ENCODE data around the gene SMARCA1. TPM values are rescaled to one million over a fixed set of nuclear protein-coding genes. Genes with fewer than 3 reads are reported as not detected.
"Not testable (repeated sequence)": the region's sequence is repeated elsewhere in the genome, so short reads cannot be mapped to it uniquely, and the experiment has no call there.

Gene SMARCA1
- total RNA-seq = 100 to 1,000 TPM in 1 of 2 donors, 10 to 100 TPM in 1; 77.5 to 115 TPM
- polyA plus RNA-seq (ENCODE audit: insufficient read length in 2 of 2) = 10 to 100 TPM; 50.0 to 62.4 TPM
- long read RNA-seq, donor 1, partial matches to known transcripts = 11 of 15 reads
- long read RNA-seq, donor 1, other reads (novel, unspliced or antisense) = 0 of 15 reads
- long read RNA-seq, donor 2, partial matches to known transcripts = 0 of 1 reads
- long read RNA-seq, donor 2, other reads (novel, unspliced or antisense) = 0 of 1 reads
- long read RNA-seq, donor 3, partial matches to known transcripts = 0 of 2 reads
- long read RNA-seq, donor 3, other reads (novel, unspliced or antisense) = 0 of 2 reads
- long read RNA-seq, donor 4, partial matches to known transcripts = 43 of 45 reads
- long read RNA-seq, donor 4, other reads (novel, unspliced or antisense) = 0 of 45 reads

GRCh38 chrX:129523079-129523911, at the start of gene SMARCA1:
Gene SMARCA1 (minus strand): TSS chrX:129523490. CDS start chrX:129523370, 120 bp downstream.
- 31% methylated on average over 34 of the region's 54 CpGs for WGBS (ENCODE audit: insufficient coverage)

DNA sequence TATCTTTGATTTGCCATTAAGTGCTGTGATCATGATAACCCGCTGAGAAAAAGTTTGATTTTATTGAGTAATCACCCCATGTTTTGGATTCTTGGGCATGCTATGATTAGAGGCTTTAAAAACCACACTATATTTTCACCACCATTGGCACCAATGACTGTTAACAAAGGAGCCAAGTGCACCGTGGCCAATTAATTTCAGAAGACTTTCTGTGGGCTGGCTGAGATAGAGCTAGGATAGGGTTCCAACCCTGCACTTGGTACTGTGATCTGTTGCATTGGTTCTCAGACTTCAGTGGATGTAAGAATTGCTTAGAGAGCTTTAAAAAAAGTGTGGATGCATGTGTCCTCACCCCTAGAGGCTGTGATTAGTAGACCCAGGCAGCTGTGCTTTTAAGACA, 49.1 kb upstream of the SMARCA1 start:
- Histone ChIP-seq H3K4me3 (ENCODE audit: low read depth, low read length) (no peak overlapping the region), H3K9me3 (ENCODE audit: control insufficient read depth, insufficient read depth, low read length) (no peaks in the 10 kb centered on the region), H3K36me3 (ENCODE audit: control insufficient read depth, insufficient read depth, low read length) (no peaks in the 10 kb centered on the region), H3K27ac (ENCODE audit: low read depth, low read length) (no peak overlapping the region), H3K27me3 (ENCODE audit: control insufficient read depth, insufficient read depth, low read length) (no peaks in the 10 kb centered on the region), H3K4me1 (ENCODE audit: control insufficient read depth, insufficient read depth, low read length) (no peaks in the 10 kb centered on the region)
- no CpG with 5 or more reads among the region's 2 CpGs for WGBS (ENCODE audit: insufficient coverage)
- DNase-seq (ENCODE audit: low read depth in 4 of 6, low spot score in 6 of 6) = no peak

More at GRCh38 chrX:129523079-129523911, at the start of gene SMARCA1:
- Histone ChIP-seq H3K36me3 (ENCODE audit: control insufficient read depth, insufficient read depth, low read length) (no peaks in the 10 kb centered on the region), H3K9me3 (ENCODE audit: control insufficient read depth, insufficient read depth, low read length) (no peaks in the 10 kb centered on the region), H3K4me1 (ENCODE audit: control insufficient read depth, insufficient read depth, low read length) (no peaks in the 10 kb centered on the region), H3K27ac (ENCODE audit: low read depth, low read length) (peak within 1 kb of the TSS; percentile 96), H3K27me3 (ENCODE audit: control insufficient read depth, insufficient read depth, low read length) (no peaks in the 10 kb centered on the region), H3K4me3 (ENCODE audit: low read depth, low read length) (peak within 1 kb of the TSS; percentile 88)
- peak in 4 of 6 donors; percentile 24 to 86 (median 64) for DNase-seq (ENCODE audit: low read depth in 4 of 6, low spot score in 6 of 6)

DNA sequence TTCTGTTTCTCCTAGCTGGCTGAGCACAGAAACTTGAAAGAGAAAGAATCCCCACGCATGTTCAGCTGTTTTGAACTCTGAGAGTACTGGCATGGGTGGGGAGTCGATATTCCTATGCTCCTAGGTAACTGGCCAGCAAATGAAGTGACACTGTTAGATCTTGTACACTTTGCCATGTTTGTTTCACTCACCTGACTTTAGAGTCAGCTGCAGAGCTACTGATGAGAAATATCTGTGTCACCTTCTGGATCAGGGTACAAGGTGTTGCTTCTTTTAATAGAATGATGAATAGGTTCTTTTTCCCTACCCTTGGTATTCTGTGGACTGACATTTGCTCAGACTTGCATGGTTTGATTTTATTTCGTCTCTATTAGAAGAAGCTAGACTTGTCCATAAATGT, 45.1 kb upstream of the SMARCA1 start:
- no peak overlapping the region for H3K27ac ChIP-seq (ENCODE audit: low read depth, low read length)
- no peak overlapping the region for H3K4me3 ChIP-seq (ENCODE audit: low read depth, low read length)
- no peaks in the 10 kb centered on the region for H3K27me3 ChIP-seq (ENCODE audit: control insufficient read depth, insufficient read depth, low read length)
- no CpG with 5 or more reads among the region's 3 CpGs for WGBS (ENCODE audit: insufficient coverage)
- no peaks in the 10 kb centered on the region for H3K9me3 ChIP-seq (ENCODE audit: control insufficient read depth, insufficient read depth, low read length)
- no peaks in the 10 kb centered on the region for H3K36me3 ChIP-seq (ENCODE audit: control insufficient read depth, insufficient read depth, low read length)
- H3K4me1 ChIP-seq (ENCODE audit: control insufficient read depth, insufficient read depth, low read length) = no peaks in the 10 kb centered on the region
- DNase-seq (ENCODE audit: low read depth in 4 of 6, low spot score in 6 of 6) = no peak

DNA sequence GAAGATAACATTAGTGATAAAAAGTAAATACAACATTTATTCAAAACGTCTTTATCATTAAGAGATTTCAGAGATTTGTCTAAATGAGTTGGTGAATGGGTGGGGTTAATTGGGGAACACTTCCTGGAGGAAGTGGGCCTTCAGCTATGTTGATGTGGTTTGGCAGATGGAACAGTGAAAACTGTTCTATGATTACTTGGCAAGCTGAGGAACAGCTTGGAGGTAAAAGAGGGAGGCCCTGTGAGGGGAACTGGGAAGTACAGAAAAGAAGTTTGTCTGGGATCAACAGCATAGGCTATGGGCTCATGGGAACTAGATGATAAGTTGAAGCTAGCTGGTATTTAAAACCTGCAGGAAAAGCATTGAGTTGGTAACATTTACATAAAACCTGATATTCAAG, 42.8 kb upstream of the SMARCA1 start:
- no peaks in the 10 kb centered on the region for H3K27me3 ChIP-seq (ENCODE audit: control insufficient read depth, insufficient read depth, low read length)
- no peak overlapping the region for H3K4me3 ChIP-seq (ENCODE audit: low read depth, low read length)
- peak in 1 of 6 donors; percentile 25 for DNase-seq (ENCODE audit: low read depth in 4 of 6, low spot score in 6 of 6)
- no peaks in the 10 kb centered on the region for H3K9me3 ChIP-seq (ENCODE audit: control insufficient read depth, insufficient read depth, low read length)
- H3K27ac ChIP-seq (ENCODE audit: low read depth, low read length) = no peak overlapping the region
- no peaks in the 10 kb centered on the region for H3K4me1 ChIP-seq (ENCODE audit: control insufficient read depth, insufficient read depth, low read length)
- H3K36me3 ChIP-seq (ENCODE audit: control insufficient read depth, insufficient read depth, low read length) = no peaks in the 10 kb centered on the region
- WGBS (ENCODE audit: insufficient coverage) = no CpG with 5 or more reads among the region's 1 CpG

- Histone ChIP-seq H3K4me1 (ENCODE audit: control insufficient read depth, insufficient read depth, low read length) (no peaks in the 10 kb centered on the region), H3K4me3 (ENCODE audit: low read depth, low read length) (no peak overlapping the region), H3K27ac (ENCODE audit: low read depth, low read length) (no peak overlapping the region), H3K27me3 (ENCODE audit: control insufficient read depth, insufficient read depth, low read length) (no peaks in the 10 kb centered on the region), H3K9me3 (ENCODE audit: control insufficient read depth, insufficient read depth, low read length) (no peaks in the 10 kb centered on the region), H3K36me3 (ENCODE audit: control insufficient read depth, insufficient read depth, low read length) (no peaks in the 10 kb centered on the region)
- DNase-seq (ENCODE audit: low read depth in 4 of 6, low spot score in 6 of 6) = peak in 2 of 6 donors; percentile 3 to 24
- 49% methylated on average over 3 of the region's 3 CpGs for WGBS (ENCODE audit: insufficient coverage)
These were observed 41.9 kb upstream of the SMARCA1 start for GRCh38 chrX:129565046-129565650.

- WGBS (ENCODE audit: insufficient coverage) = no CpG with 5 or more reads among the region's 5 CpGs
- DNase-seq (ENCODE audit: low read depth in 4 of 6, low spot score in 6 of 6); H3K4me1 ChIP-seq (ENCODE audit: control insufficient read depth, insufficient read depth, low read length); H3K4me3 ChIP-seq (ENCODE audit: low read depth, low read length); H3K27me3 ChIP-seq (ENCODE audit: control insufficient read depth, insufficient read depth, low read length); H3K27ac ChIP-seq (ENCODE audit: low read depth, low read length); H3K36me3 ChIP-seq (ENCODE audit: control insufficient read depth, insufficient read depth, low read length); H3K9me3 ChIP-seq (ENCODE audit: control insufficient read depth, insufficient read depth, low read length): not testable (repeated sequence)
These were observed 41.1 kb upstream of the SMARCA1 start for GRCh38 chrX:129564345-129564744.

- no peaks in the 10 kb centered on the region for H3K9me3 ChIP-seq (ENCODE audit: control insufficient read depth, insufficient read depth, low read length)
- no peak for DNase-seq (ENCODE audit: low read depth in 4 of 6, low spot score in 6 of 6)
- H3K36me3 ChIP-seq (ENCODE audit: control insufficient read depth, insufficient read depth, low read length) = peaks cover 4% of the 10 kb centered on the region
- no peak overlapping the region for H3K4me3 ChIP-seq (ENCODE audit: low read depth, low read length)
- H3K27me3 ChIP-seq (ENCODE audit: control insufficient read depth, insufficient read depth, low read length) = peaks cover 2% of the 10 kb centered on the region
- no peak overlapping the region for H3K27ac ChIP-seq (ENCODE audit: low read depth, low read length)
- H3K4me1 ChIP-seq (ENCODE audit: control insufficient read depth, insufficient read depth, low read length) = no peaks in the 10 kb centered on the region
- 77% methylated on average over 3 of the region's 3 CpGs for WGBS (ENCODE audit: insufficient coverage)
These were observed 38.2 kb upstream of the SMARCA1 start for GRCh38 chrX:129561453-129561852.

DNA sequence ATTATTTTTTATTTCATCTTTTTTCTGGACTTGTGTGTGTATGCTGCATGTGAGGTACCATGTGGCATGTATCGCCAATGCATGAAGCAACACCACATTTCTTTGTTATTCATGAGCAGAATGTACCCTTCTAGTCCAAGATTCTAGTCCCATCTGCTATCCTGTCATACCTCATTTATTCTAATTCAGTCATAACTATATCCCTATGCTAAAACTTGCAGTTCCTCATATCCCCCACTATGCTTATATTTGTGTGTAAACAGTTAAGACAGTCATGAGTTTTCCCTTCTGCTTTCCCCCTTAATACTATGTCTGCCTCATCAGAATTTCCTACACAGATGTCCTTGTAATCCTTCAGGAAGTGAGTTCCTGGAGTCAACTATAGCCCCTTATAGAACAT, 36.5 kb upstream of the SMARCA1 start:
- Histone ChIP-seq H3K27ac (ENCODE audit: low read depth, low read length) (no peak overlapping the region), H3K4me1 (ENCODE audit: control insufficient read depth, insufficient read depth, low read length) (no peaks in the 10 kb centered on the region), H3K36me3 (ENCODE audit: control insufficient read depth, insufficient read depth, low read length) (peaks cover 4% of the 10 kb centered on the region), H3K27me3 (ENCODE audit: control insufficient read depth, insufficient read depth, low read length) (peaks cover 2% of the 10 kb centered on the region), H3K4me3 (ENCODE audit: low read depth, low read length) (no peak overlapping the region), H3K9me3 (ENCODE audit: control insufficient read depth, insufficient read depth, low read length) (no peaks in the 10 kb centered on the region)
- WGBS (ENCODE audit: insufficient coverage) = no CpG with 5 or more reads among the region's 1 CpG
- peak in 1 of 6 donors; percentile 58 for DNase-seq (ENCODE audit: low read depth in 4 of 6, low spot score in 6 of 6)

GRCh38 chrX:129557844-129558480, 34.7 kb upstream of the SMARCA1 start:
- no peak for DNase-seq (ENCODE audit: low read depth in 4 of 6, low spot score in 6 of 6)
- Histone ChIP-seq H3K9me3 (ENCODE audit: control insufficient read depth, insufficient read depth, low read length) (no peaks in the 10 kb centered on the region), H3K4me1 (ENCODE audit: control insufficient read depth, insufficient read depth, low read length) (no peaks in the 10 kb centered on the region), H3K36me3 (ENCODE audit: control insufficient read depth, insufficient read depth, low read length) (peaks cover 4% of the 10 kb centered on the region), H3K4me3 (ENCODE audit: low read depth, low read length) (no peak overlapping the region), H3K27ac (ENCODE audit: low read depth, low read length) (no peak overlapping the region), H3K27me3 (ENCODE audit: control insufficient read depth, insufficient read depth, low read length) (peaks cover 2% of the 10 kb centered on the region)
- WGBS (ENCODE audit: insufficient coverage) = 60% methylated on average over 1 of the region's 1 CpG
